Activated CD4-positive, alpha-beta memory T cell treated with anti-CD3 and anti-CD28 coated beads, Interleukin-2, amount 10 ng/mL, durations not matched to agents 7 days and 5 days (primary cell): ENCODE data around the gene RAD52. TPM values are rescaled to one million over a fixed set of nuclear protein-coding genes. Genes with fewer than 3 reads are reported as not detected.

Experiments used
- CTCF ChIA-PET: fragments of 350-600 bp; sonication (Branson Sonifier 250); formaldehyde crosslinking; loops from one replicate; lab custom pipeline; 2021; ENCODE audit warnings: antibody characterized with exemption, inconsistent platforms; lab: Charles Lee
- POLR2A ChIA-PET: fragments of 350-600 bp; sonication (Branson Sonifier 250); formaldehyde crosslinking; loops from one replicate; lab custom pipeline; 2021; ENCODE audit warnings: antibody characterized with exemption; lab: Charles Lee
- DNase-seq: peaks from one replicate; pipeline ENCODE4 v3.0.0-alpha.2; 2020
- H3K27ac Mint-ChIP-seq: one replicate; pipeline ENCODE4 v1.8.0; 2021; ENCODE audit warnings: mild to moderate bottlenecking, mixed read lengths
- H3K27me3 Mint-ChIP-seq: one replicate; pipeline ENCODE4 v1.8.0; 2021; ENCODE audit warnings: mixed read lengths
- H3K36me3 Mint-ChIP-seq: one replicate; pipeline ENCODE4 v1.8.0; 2021; ENCODE audit warnings: low read depth, mixed read lengths
- H3K4me1 Mint-ChIP-seq: one replicate; pipeline ENCODE4 v1.8.0; 2021; ENCODE audit warnings: mixed read lengths
- H3K4me3 Mint-ChIP-seq: one replicate; pipeline ENCODE4 v1.8.0; 2021; ENCODE audit warnings: mild to moderate bottlenecking, mixed read lengths
- H3K9me3 Mint-ChIP-seq: one replicate; pipeline ENCODE4 v1.8.0; 2021; ENCODE audit warnings: mixed read lengths
- total RNA-seq, 2 experiments: library from RNA; stranded (reverse); gene quantifications; one replicate each; pipeline ENCODE4 v1.2.3, GENCODE V29; 2021

RAD52 gene
- total RNA-seq, 2 experiments from 2014 or later: 14.5 to 14.9 TPM

DNA sequence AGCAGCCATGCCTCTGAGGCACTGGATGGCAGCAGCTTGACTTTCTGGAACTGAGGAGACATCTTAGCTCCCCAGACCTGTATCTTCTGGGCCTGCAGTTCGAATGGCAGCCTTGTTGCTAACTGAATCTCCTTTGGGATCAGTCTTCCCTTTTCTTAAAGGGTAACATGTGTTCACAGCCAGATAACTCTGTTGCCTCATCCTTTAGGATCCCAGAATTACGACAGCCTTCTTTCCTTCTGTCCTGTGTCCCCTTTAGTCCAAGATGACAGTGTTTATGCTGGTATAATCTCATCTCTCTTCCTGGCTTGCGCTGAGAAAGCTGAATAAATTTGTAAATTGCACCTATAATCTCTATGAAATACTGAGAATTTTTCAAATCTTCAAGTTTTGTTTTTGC, 32.5 kb upstream of the RAD52 start:
- ChIA-PET POLR2A (no interaction called here), CTCF (interaction anchor here (0.7 kb wide), 1 partner anchor 38 kb away, joined by 5 read pairs; no protein-coding TSS in a partner anchor)
- H3K27me3 Mint-ChIP-seq: no peaks in the 10 kb centered on the region
- H3K36me3 Mint-ChIP-seq: no peaks in the 10 kb centered on the region
- no peak overlapping the region for H3K27ac Mint-ChIP-seq
- H3K9me3 Mint-ChIP-seq: no peaks in the 10 kb centered on the region
- no peak for DNase-seq
- peaks cover 13% of the 10 kb centered on the region for H3K4me1 Mint-ChIP-seq
- H3K4me3 Mint-ChIP-seq: no peak overlapping the region

- ChIA-PET POLR2A (interaction anchor here (1.5 kb wide), 1 partner anchor 10 kb away, joined by 4 read pairs; the partner anchor contains the start of gene ERC1), CTCF (interaction anchor here (1.1 kb wide), 1 partner anchor 11 kb away, joined by 3 read pairs; no protein-coding TSS in a partner anchor)
- Mint-ChIP-seq H3K4me3 (no peak overlapping the region), H3K9me3 (no peaks in the 10 kb centered on the region), H3K27ac (no peak overlapping the region), H3K36me3 (no peaks in the 10 kb centered on the region), H3K27me3 (no peaks in the 10 kb centered on the region), H3K4me1 (peaks cover 13% of the 10 kb centered on the region)
- DNase-seq: no peak
These were observed 31.8 kb upstream of the RAD52 start for GRCh38 chr12:981176-981828.

GRCh38 chr12:979349-979748, 29.9 kb upstream of the RAD52 start:
- no peaks in the 10 kb centered on the region for H3K27me3 Mint-ChIP-seq
- DNase-seq: no peak
- no peaks in the 10 kb centered on the region for H3K36me3 Mint-ChIP-seq
- no peaks in the 10 kb centered on the region for H3K9me3 Mint-ChIP-seq
- CTCF ChIA-PET: no interaction called here
- H3K4me1 Mint-ChIP-seq: peaks cover 13% of the 10 kb centered on the region
- POLR2A ChIA-PET: no interaction called here
- H3K27ac Mint-ChIP-seq: no peak overlapping the region
- H3K4me3 Mint-ChIP-seq: no peak overlapping the region

DNA sequence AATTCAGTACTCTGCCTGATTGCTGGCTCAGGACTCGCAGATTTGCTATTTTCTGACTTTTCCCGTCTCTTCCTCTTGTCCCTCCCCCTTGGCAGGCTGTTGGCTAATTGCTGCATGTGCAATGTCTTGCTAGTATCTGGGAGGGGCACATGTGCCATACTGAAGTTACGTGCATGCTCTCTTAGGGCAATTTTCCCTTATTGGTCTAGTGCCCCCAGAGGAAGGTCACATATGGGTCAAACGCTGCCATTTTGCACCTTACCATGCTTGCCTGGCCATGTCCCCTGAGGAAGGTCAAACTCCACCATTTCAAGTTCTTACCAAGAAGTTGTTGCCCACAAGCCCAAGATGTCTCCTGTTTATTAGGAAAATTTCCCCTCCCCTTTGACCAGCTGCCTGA, 27.7 kb upstream of the RAD52 start:
- no peaks in the 10 kb centered on the region for H3K9me3 Mint-ChIP-seq
- peaks cover 11% of the 10 kb centered on the region for H3K4me1 Mint-ChIP-seq
- H3K36me3 Mint-ChIP-seq: no peaks in the 10 kb centered on the region
- H3K4me3 Mint-ChIP-seq: no peak overlapping the region
- POLR2A ChIA-PET: no interaction called here
- no peak overlapping the region for H3K27ac Mint-ChIP-seq
- CTCF ChIA-PET: no interaction called here
- no peaks in the 10 kb centered on the region for H3K27me3 Mint-ChIP-seq
- DNase-seq: no peak

- H3K9me3 Mint-ChIP-seq: no peaks in the 10 kb centered on the region
- H3K36me3 Mint-ChIP-seq: no peaks in the 10 kb centered on the region
- ChIA-PET POLR2A (no interaction called here), CTCF (no interaction called here)
- no peak overlapping the region for H3K4me3 Mint-ChIP-seq
- peaks cover 10% of the 10 kb centered on the region for H3K4me1 Mint-ChIP-seq
- DNase-seq: no peak
- H3K27ac Mint-ChIP-seq: no peak overlapping the region
- H3K27me3 Mint-ChIP-seq: no peaks in the 10 kb centered on the region
These were observed 27.1 kb upstream of the RAD52 start for GRCh38 chr12:976644-977043.

DNA sequence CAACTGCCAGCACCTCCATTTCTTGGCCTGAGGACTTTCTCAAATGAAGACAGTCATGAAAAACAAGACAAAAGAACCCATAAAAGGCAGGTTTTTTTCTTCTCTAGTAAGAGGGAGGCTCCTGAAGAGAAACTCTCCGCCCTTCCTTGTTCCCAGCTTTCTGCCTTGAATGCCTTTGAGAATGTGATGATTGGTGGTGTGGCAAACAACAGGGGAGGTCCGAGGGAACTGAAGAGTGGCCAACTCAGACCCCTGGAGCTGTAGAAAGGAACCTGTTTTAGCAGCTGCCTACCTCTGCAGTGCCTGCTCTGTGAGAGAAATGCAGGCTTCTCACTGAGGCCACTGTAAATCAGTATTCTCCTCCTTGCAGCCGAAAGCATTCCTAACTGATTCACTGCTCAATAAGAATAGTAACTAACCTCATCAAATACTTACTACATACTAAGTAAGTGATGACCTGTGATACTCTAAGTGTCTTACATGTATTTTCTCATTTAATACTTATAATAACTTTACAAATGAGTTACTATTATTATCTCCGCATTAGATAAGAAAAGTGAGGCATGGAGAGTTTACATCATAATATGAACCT, 24.9 kb upstream of the RAD52 start:
- ChIA-PET CTCF (no interaction called here), POLR2A (no interaction called here)
- Mint-ChIP-seq H3K9me3 (no peaks in the 10 kb centered on the region), H3K27ac (no peak overlapping the region), H3K4me3 (no peak overlapping the region), H3K27me3 (no peaks in the 10 kb centered on the region), H3K4me1 (no peaks in the 10 kb centered on the region), H3K36me3 (no peaks in the 10 kb centered on the region)
- DNase-seq: no peak

DNA sequence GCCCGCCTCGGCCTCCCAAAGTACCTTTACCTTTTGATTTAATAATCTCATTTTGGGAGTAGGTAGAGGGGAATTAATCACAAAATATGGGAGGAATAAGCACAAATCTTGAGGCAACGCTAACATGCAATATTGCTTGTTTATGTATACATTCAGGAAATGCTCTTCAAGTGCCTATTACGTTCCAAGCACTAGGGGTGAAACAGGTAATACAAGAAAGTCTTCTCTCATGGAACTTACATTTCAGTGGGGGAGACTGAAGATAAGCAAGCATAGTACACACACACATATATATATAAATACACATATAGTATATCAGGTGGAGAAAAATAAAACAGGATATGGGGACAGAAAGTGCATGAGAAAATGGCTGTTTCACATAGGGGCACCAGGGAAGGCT, 22.5 kb upstream of the RAD52 start:
- Mint-ChIP-seq H3K4me1 (no peaks in the 10 kb centered on the region), H3K27ac (no peak overlapping the region), H3K4me3 (no peak overlapping the region), H3K9me3 (no peaks in the 10 kb centered on the region), H3K36me3 (no peaks in the 10 kb centered on the region), H3K27me3 (no peaks in the 10 kb centered on the region)
- ChIA-PET POLR2A (no interaction called here), CTCF (interaction anchor here (0.5 kb wide), 1 partner anchor 666 kb away, joined by 5 read pairs; no protein-coding TSS in a partner anchor)
- DNase-seq: no peak

DNA sequence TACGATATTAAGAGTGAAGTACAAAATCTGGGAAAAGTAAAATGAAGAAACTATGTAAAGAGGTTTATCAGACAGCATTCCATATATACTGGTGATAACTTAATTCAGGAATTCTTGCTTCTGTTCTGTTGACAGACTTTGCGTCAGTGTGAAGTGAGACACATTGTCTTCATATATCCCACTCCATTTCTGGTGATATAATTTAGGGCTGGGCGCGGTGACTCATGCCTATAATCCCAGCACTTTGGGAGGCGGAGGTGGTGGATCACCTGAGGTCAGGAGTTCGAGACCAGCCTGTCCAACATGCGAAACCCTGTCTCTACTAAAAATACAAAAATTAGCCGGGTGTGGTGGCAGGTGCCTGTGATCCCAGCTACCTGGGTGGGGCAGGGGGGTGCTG, 20.3 kb upstream of the RAD52 start:
- Mint-ChIP-seq H3K36me3 (no peaks in the 10 kb centered on the region), H3K4me1 (no peaks in the 10 kb centered on the region), H3K27me3 (no peaks in the 10 kb centered on the region), H3K27ac (no peak overlapping the region), H3K9me3 (no peaks in the 10 kb centered on the region), H3K4me3 (no peak overlapping the region)
- DNase-seq: no peak
- CTCF ChIA-PET: no interaction called here
- POLR2A ChIA-PET: no interaction called here

GRCh38 chr12:968545-968944, 19.1 kb upstream of the RAD52 start:
- CTCF ChIA-PET: interaction anchor here (1.3 to 1.5 kb wide), 2 partner anchors 15 to 124 kb away, joined by 3 to 6 read pairs; no protein-coding TSS in a partner anchor
- Mint-ChIP-seq H3K9me3 (no peaks in the 10 kb centered on the region), H3K4me3 (no peak overlapping the region), H3K27me3 (no peaks in the 10 kb centered on the region), H3K27ac (no peak overlapping the region), H3K4me1 (no peaks in the 10 kb centered on the region), H3K36me3 (no peaks in the 10 kb centered on the region)
- no peak for DNase-seq
- POLR2A ChIA-PET: no interaction called here

GRCh38 chr12:967641-968040, 18.1 kb upstream of the RAD52 start:
- CTCF ChIA-PET: no interaction called here
- POLR2A ChIA-PET: no interaction called here
- no peak for DNase-seq

DNA sequence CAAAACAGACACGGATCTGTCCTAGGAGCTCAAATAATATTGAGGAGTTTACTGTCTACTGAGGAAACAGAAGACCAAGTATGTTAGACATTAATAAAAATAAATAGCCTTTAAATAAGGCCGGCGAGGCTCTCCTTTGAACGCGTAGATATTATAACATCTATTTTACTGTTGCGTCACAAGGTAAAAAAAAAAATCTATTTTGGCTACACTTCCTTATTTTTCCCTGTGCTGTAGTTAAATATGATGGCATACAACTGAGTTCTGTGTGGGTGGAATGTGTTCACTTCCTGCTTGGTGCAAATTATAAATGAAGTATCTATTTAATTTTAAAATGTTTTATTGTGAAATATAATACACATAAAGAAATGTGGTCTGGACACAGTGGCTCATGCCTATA, 17.2 kb upstream of the RAD52 start:
- ChIA-PET CTCF (interaction anchor here (0.7 kb wide), 1 partner anchor 550 kb away, joined by 3 read pairs; no protein-coding TSS in a partner anchor), POLR2A (no interaction called here)
- Mint-ChIP-seq H3K27me3 (no peaks in the 10 kb centered on the region), H3K4me1 (peaks cover 4% of the 10 kb centered on the region), H3K4me3 (no peak overlapping the region), H3K36me3 (no peaks in the 10 kb centered on the region), H3K27ac (no peak overlapping the region), H3K9me3 (no peaks in the 10 kb centered on the region)
- DNase-seq: no peak

More at GRCh38 chr12:967641-968040, 18.1 kb upstream of the RAD52 start:
- Mint-ChIP-seq H3K4me1 (no peaks in the 10 kb centered on the region), H3K9me3 (no peaks in the 10 kb centered on the region), H3K4me3 (no peak overlapping the region), H3K27me3 (no peaks in the 10 kb centered on the region), H3K36me3 (no peaks in the 10 kb centered on the region), H3K27ac (no peak overlapping the region)

GRCh38 chr12:958588-959123, 9.2 kb upstream of the RAD52 start:
- Mint-ChIP-seq H3K9me3 (no peaks in the 10 kb centered on the region), H3K27me3 (no peaks in the 10 kb centered on the region), H3K4me3 (no peak overlapping the region), H3K27ac (no peak overlapping the region), H3K4me1 (peaks cover 11% of the 10 kb centered on the region), H3K36me3 (no peaks in the 10 kb centered on the region)
- CTCF ChIA-PET: interaction anchor here (1.0 kb wide), 1 partner anchor 9 kb away, joined by 3 read pairs; the partner anchor contains the start of gene RAD52
- POLR2A ChIA-PET: no interaction called here
- DNase-seq: no peak

DNA sequence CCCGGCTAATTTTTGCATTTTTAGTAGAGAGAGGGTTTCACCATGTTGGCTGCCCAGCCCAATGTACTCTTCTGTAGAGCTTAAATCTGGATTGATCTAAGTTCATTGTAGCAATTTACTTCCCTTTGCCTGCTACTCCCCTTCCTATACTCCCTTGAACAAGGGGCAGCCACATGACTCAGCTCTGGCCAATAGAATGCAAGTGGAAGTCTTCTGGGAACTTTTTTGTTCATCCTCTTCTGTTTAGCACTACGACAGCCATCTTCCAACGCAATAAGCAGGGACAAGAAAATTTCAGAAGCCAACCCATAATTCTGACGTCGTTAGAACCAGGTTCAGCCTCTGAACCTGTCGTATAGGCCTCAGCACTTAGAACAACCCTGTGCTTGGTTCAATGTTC, 6.4 kb upstream of the RAD52 start:
- Mint-ChIP-seq H3K4me1 (peaks cover 14% of the 10 kb centered on the region), H3K27ac (no peak overlapping the region), H3K36me3 (no peaks in the 10 kb centered on the region), H3K4me3 (no peak overlapping the region), H3K9me3 (no peaks in the 10 kb centered on the region), H3K27me3 (peaks cover 3% of the 10 kb centered on the region)
- CTCF ChIA-PET: interaction anchor here (0.6 to 1.4 kb wide), 2 partner anchors 503 to 537 kb away, joined by 3 read pairs; no protein-coding TSS in a partner anchor
- POLR2A ChIA-PET: no interaction called here
- DNase-seq: no peak
